ENCODE results near the gene PPP1R11. TPM values are rescaled to one million over a fixed set of nuclear protein-coding genes. Genes with fewer than 3 reads are reported as not detected.

Gene PPP1R11
- total RNA-seq, 1 experiment from 2014 or later: 59.2 TPM

- Histone ChIP-seq H3K27me3 (ENCODE audit: control insufficient read depth, insufficient read depth, low read length) (peaks cover 7% of the 10 kb centered on the region), H3K4me3 (ENCODE audit: low read depth in 2 of 2, low read length in 2 of 2) (no peak overlapping the region), H3K9me3 (ENCODE audit: control insufficient read depth, insufficient read depth, low read depth, low read length) (no peaks in the 10 kb centered on the region), H3K4me1 (ENCODE audit: control insufficient read depth, insufficient read depth, low read length) (peaks cover 16% of the 10 kb centered on the region), H3K27ac (ENCODE audit: low read length) (no peak overlapping the region), H3K36me3 (ENCODE audit: control insufficient read depth, insufficient read depth, low read length) (no peaks in the 10 kb centered on the region)
- intact Hi-C loops (cut with micrococcal nuclease; ENCODE audit: unreplicated experiment): no loop called here
- in situ Hi-C loops (cut with HindIII; ENCODE audit: low pct_unique_long_range_greater_than_20kb, low sequenced_read_pairs): no loop called here
- DNase-seq (ENCODE audit: low read depth, low spot score) (no peak), ATAC-seq (no peak)
- TF ChIP-seq REST (IDR thresholded peaks at IDR 0.05; ENCODE audit: insufficient read depth in 1 of 2, low read depth in 2 of 2, low read length in 1 of 2) (no peak), SIN3A (IDR thresholded peaks at IDR 0.05; ENCODE audit: borderline replicate concordance, insufficient read depth, low read depth, low read length) (no peak), CTCF (IDR thresholded peaks at IDR 0.05) (no peak)
- no TSS peak for BruUV-seq (replicated peaks)
- ChIA-PET CTCF (interaction anchor here (0.6 to 2.6 kb wide), 3 partner anchors 27 to 137 kb away, joined by 3 to 68 read pairs (median 4); no protein-coding TSS in a partner anchor), POLR2A (interaction anchor here (0.6 kb wide), 1 partner anchor 38 kb away, joined by 4 read pairs; no protein-coding TSS in a partner anchor)
These were observed 37.7 kb downstream of the PPP1R11 start for GRCh38 chr6:30104661-30105060.

- no peak overlapping the region for H3K4me3 ChIP-seq (ENCODE audit: low read depth in 2 of 2, low read length in 2 of 2)
- peaks cover 16% of the 10 kb centered on the region for H3K27me3 ChIP-seq (ENCODE audit: control insufficient read depth, insufficient read depth, low read length)
- ChIA-PET CTCF (interaction anchor here (1.3 kb wide), 1 partner anchor 8 kb away, joined by 3 read pairs; no protein-coding TSS in a partner anchor), POLR2A (no interaction called here)
- ATAC-seq: no peak; the same call in 1 of the 2 replicates
- no peaks in the 10 kb centered on the region for H3K36me3 ChIP-seq (ENCODE audit: control insufficient read depth, insufficient read depth, low read length)
- no peak overlapping the region for H3K27ac ChIP-seq (ENCODE audit: low read length)
- TF ChIP-seq SIN3A (IDR thresholded peaks at IDR 0.05; ENCODE audit: borderline replicate concordance, insufficient read depth, low read depth, low read length) (no peak), POLR2AphosphoS5 (IDR thresholded peaks at IDR 0.05; ENCODE audit: low read depth, low read length) (no peak), TCF7L2 (IDR thresholded peaks at IDR 0.05; ENCODE audit: low read depth, low read length) (no peak), CTCF (IDR thresholded peaks at IDR 0.05) (no peak), REST (IDR thresholded peaks at IDR 0.05; ENCODE audit: insufficient read depth in 1 of 2, low read depth in 2 of 2, low read length in 1 of 2) (no peak)
- no TSS peak for BruUV-seq (replicated peaks)
- intact Hi-C loops (cut with micrococcal nuclease; ENCODE audit: unreplicated experiment) (no loop called here), in situ Hi-C loops (cut with HindIII; ENCODE audit: low pct_unique_long_range_greater_than_20kb, low sequenced_read_pairs) (no loop called here)
- DNase-seq (ENCODE audit: low read depth, low spot score): no peak
- no peaks in the 10 kb centered on the region for H3K9me3 ChIP-seq (ENCODE audit: control insufficient read depth, insufficient read depth, low read depth, low read length)
- H3K4me1 ChIP-seq (ENCODE audit: control insufficient read depth, insufficient read depth, low read length): no peaks in the 10 kb centered on the region
These were observed 44.4 kb downstream of the PPP1R11 start for GRCh38 chr6:30111266-30111856.
